Activated CD4-positive, alpha-beta memory T cell treated with anti-CD3 and anti-CD28 coated beads, Interleukin-2, amount 10 ng/mL, durations not matched to agents 7 days and 5 days (primary cell): ENCODE data around the gene ERBIN. TPM values are rescaled to one million over a fixed set of nuclear protein-coding genes. Genes with fewer than 3 reads are reported as not detected.

Source experiments
- CTCF ChIA-PET: fragments of 350-600 bp; sonication (Branson Sonifier 250); formaldehyde crosslinking; loops from one replicate; lab custom pipeline; 2021; ENCODE audit warnings: antibody characterized with exemption, inconsistent platforms; lab: Charles Lee
- POLR2A ChIA-PET: fragments of 350-600 bp; sonication (Branson Sonifier 250); formaldehyde crosslinking; loops from one replicate; lab custom pipeline; 2021; ENCODE audit warnings: antibody characterized with exemption; lab: Charles Lee
- DNase-seq: peaks from one replicate; pipeline ENCODE4 v3.0.0-alpha.2; 2020
- H3K27ac Mint-ChIP-seq: one replicate; pipeline ENCODE4 v1.8.0; 2021; ENCODE audit warnings: mild to moderate bottlenecking, mixed read lengths
- H3K27me3 Mint-ChIP-seq: one replicate; pipeline ENCODE4 v1.8.0; 2021; ENCODE audit warnings: mixed read lengths
- H3K36me3 Mint-ChIP-seq: one replicate; pipeline ENCODE4 v1.8.0; 2021; ENCODE audit warnings: low read depth, mixed read lengths
- H3K4me1 Mint-ChIP-seq: one replicate; pipeline ENCODE4 v1.8.0; 2021; ENCODE audit warnings: mixed read lengths
- H3K4me3 Mint-ChIP-seq: one replicate; pipeline ENCODE4 v1.8.0; 2021; ENCODE audit warnings: mild to moderate bottlenecking, mixed read lengths
- H3K9me3 Mint-ChIP-seq: one replicate; pipeline ENCODE4 v1.8.0; 2021; ENCODE audit warnings: mixed read lengths
- total RNA-seq, 2 experiments: library from RNA; stranded (reverse); gene quantifications; one replicate each; pipeline ENCODE4 v1.2.3, GENCODE V29; 2021

Gene ERBIN
- total RNA-seq, 2 experiments from 2014 or later, result 55.9 to 56.3 TPM

DNA sequence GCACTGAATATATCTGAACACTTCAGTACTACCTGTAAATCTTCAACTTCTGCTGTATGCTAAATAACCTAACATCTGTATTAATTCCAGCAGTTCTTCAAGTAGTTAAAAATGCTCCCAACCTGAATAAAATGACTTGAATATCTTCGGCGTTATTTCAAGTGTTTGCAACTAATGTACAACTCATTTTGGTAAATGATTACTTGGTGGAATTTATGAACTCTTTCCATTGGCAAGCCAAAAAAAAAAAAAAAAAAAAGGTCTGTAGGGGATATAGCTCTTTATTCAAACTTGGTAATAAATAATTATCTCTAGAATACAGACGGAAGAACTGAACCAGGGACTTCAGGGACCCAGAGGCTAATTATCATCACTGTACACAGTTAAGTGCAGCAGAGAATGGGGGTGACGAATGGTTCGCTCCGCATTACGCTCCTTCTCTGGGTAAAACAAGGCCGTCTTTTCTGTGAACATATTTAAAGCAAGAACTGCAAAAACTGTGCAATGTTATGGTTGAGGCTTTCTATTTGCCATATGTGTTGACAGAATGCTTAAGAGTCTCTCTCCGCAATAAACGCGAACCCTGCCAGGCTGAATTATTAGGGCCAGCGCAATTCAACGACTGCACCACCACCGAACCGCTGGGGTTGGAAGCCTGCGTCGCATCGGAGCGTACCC lies 1.9 kb upstream of the ERBIN start:
- peak overlapping the region; percentile 91 for H3K27ac Mint-ChIP-seq
- peaks cover 13% of the 10 kb centered on the region for H3K4me1 Mint-ChIP-seq
- no peaks in the 10 kb centered on the region for H3K9me3 Mint-ChIP-seq
- peaks cover 11% of the 10 kb centered on the region for H3K27me3 Mint-ChIP-seq
- POLR2A ChIA-PET, result interaction anchor here (0.6 to 4.5 kb wide), 7 partner anchors 9 to 220 kb away, joined by 3 to 39 read pairs (median 4); partner anchors contain the start of genes NLN, SGTB and SREK1
- CTCF ChIA-PET, result interaction anchor here (1.0 to 1.4 kb wide), 3 partner anchors 61 to 233 kb away, joined by 3 to 5 read pairs (median 3); no protein-coding TSS in a partner anchor
- peak overlapping the region; percentile 79 for H3K4me3 Mint-ChIP-seq
- peaks cover 5% of the 10 kb centered on the region for H3K36me3 Mint-ChIP-seq
- DNase-seq, result no peak

- POLR2A ChIA-PET, result interaction anchor here (0.6 to 4.5 kb wide), 11 partner anchors 9 to 1236 kb away, joined by 3 to 39 read pairs (median 3); partner anchors contain the start of genes CENPK, NLN, PPWD1 and SGTB
- H3K27ac Mint-ChIP-seq, result peak overlapping the region; percentile 91
- H3K9me3 Mint-ChIP-seq, result no peaks in the 10 kb centered on the region
- peaks cover 9% of the 10 kb centered on the region for H3K36me3 Mint-ChIP-seq
- CTCF ChIA-PET, result interaction anchor here (1.0 to 1.4 kb wide), 3 partner anchors 60 to 232 kb away, joined by 3 to 5 read pairs (median 3); no protein-coding TSS in a partner anchor
- H3K4me1 Mint-ChIP-seq, result peaks cover 19% of the 10 kb centered on the region
- H3K27me3 Mint-ChIP-seq, result peaks cover 11% of the 10 kb centered on the region
- DNase-seq, result peak; percentile 78
- H3K4me3 Mint-ChIP-seq, result peak overlapping the region; percentile 79
Measured at GRCh38 chr5:65925044-65925600, 1.3 kb upstream of the ERBIN start.

- DNase-seq, result peak; percentile 79
- H3K4me1 Mint-ChIP-seq, result peaks cover 24% of the 10 kb centered on the region
- peak overlapping the region; percentile 86 for H3K4me3 Mint-ChIP-seq
- peaks cover 14% of the 10 kb centered on the region for H3K36me3 Mint-ChIP-seq
- POLR2A ChIA-PET, result interaction anchor here (0.6 to 4.5 kb wide), 22 partner anchors 9 to 1281 kb away, joined by 3 to 39 read pairs (median 4); partner anchors contain the start of genes CENPK, NLN, PPWD1 and SGTB
- H3K9me3 Mint-ChIP-seq, result no peaks in the 10 kb centered on the region
- CTCF ChIA-PET, result interaction anchor here (1.0 to 1.3 kb wide), 4 partner anchors 60 to 182 kb away, joined by 3 to 6 read pairs (median 4); no protein-coding TSS in a partner anchor
- H3K27me3 Mint-ChIP-seq, result peaks cover 11% of the 10 kb centered on the region
- H3K27ac Mint-ChIP-seq, result peak overlapping the region; percentile 93
Measured at GRCh38 chr5:65925601-65926275, 637 bp upstream of the ERBIN start.

- H3K27ac Mint-ChIP-seq, result peak overlapping the region; percentile 92
- no peaks in the 10 kb centered on the region for H3K9me3 Mint-ChIP-seq
- POLR2A ChIA-PET, result interaction anchor here (0.6 to 4.5 kb wide), 23 partner anchors 10 to 1280 kb away, joined by 3 to 39 read pairs (median 4); partner anchors contain the start of genes CENPK, NLN, PPWD1 and SGTB
- peaks cover 20% of the 10 kb centered on the region for H3K36me3 Mint-ChIP-seq
- peaks cover 11% of the 10 kb centered on the region for H3K27me3 Mint-ChIP-seq
- H3K4me1 Mint-ChIP-seq, result peaks cover 29% of the 10 kb centered on the region
- CTCF ChIA-PET, result interaction anchor here (0.9 to 1.3 kb wide), 3 partner anchors 75 to 184 kb away, joined by 3 to 6 read pairs (median 3); no protein-coding TSS in a partner anchor
- peak overlapping the region; percentile 94 for H3K4me3 Mint-ChIP-seq
- DNase-seq, result peak; percentile 17
Measured at GRCh38 chr5:65926893-65927292, 518 bp downstream of the ERBIN start.

DNA sequence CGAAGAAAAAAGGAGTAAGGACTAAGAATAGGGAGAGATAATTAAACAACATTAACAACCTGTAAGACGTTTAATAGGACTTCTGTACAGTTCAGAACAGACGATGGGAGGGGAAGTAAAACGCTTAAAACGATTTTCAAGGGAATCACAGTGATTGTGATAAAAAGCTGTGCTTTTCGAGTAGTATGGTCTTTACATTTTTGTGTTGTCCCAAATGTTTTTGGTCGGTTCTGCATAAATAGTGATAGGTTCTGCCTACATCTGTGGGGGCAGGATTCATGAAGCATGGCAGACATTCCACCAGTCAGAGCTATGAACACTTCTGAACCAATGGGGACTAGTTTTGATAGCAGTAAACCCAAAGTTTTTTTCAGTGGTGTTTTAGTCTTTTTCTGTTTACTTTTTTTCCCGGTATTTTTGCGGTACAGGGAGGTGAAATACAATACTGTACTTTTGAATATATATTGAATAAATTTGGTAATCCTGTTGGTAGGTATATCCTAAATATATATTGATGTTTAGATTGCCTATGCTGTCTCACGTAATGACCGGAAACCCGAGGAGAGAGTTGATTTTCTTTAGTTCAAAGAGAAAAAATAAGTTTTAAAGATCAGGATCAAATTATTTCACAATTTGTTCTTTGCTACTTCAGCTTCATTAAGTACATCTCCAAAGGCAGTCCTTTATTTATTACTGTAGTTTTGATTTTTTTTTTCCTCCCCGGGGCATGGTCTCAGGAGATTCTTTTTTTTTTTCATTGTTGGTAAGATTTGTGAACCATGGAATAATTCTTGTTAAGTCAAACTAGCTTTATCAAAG lies 1.3 kb downstream of the ERBIN start:
- Mint-ChIP-seq H3K4me3 (peak overlapping the region; percentile 94), H3K9me3 (no peaks in the 10 kb centered on the region), H3K4me1 (peaks cover 34% of the 10 kb centered on the region), H3K36me3 (peaks cover 20% of the 10 kb centered on the region), H3K27me3 (peaks cover 11% of the 10 kb centered on the region), H3K27ac (peak overlapping the region; percentile 92)
- DNase-seq, result peak; percentile 28
- ChIA-PET POLR2A (interaction anchor here (1.2 to 4.5 kb wide), 7 partner anchors 18 to 365 kb away, joined by 3 to 39 read pairs (median 4); partner anchors contain the start of genes CENPK, NLN, PPWD1 and SGTB), CTCF (interaction anchor here (0.8 kb wide), 1 partner anchor 303 kb away, joined by 5 read pairs; the partner anchor contains the start of gene TRIM23)

DNA sequence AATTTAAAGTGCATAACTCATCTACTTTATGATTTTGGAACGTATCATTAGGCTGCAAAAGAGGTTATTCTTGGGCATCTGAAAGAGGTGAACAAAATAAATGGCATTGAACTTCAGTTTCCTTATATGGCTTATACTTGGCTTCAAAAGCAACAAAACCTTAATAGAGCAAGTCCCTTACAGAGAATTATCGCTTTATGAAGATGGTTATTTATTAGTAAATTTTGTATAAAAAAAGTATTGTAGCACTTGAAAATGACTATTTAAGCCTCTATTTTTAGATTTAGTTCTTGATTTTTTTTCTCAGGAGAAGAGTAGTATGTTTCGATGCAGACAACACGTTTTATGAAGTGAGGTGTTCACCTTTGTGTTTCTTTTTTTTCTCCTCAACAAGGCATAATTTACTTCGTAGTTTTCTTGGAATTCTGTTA lies 2.0 kb downstream of the ERBIN start:
- ChIA-PET CTCF (no interaction called here), POLR2A (interaction anchor here (0.9 to 3.6 kb wide), 7 partner anchors 17 to 365 kb away, joined by 3 to 27 read pairs (median 4); partner anchors contain the start of genes CENPK, PPWD1 and SREK1)
- H3K4me1 Mint-ChIP-seq, result peaks cover 40% of the 10 kb centered on the region
- no peaks in the 10 kb centered on the region for H3K9me3 Mint-ChIP-seq
- H3K4me3 Mint-ChIP-seq, result peak overlapping the region; percentile 94
- peaks cover 11% of the 10 kb centered on the region for H3K27me3 Mint-ChIP-seq
- peaks cover 25% of the 10 kb centered on the region for H3K36me3 Mint-ChIP-seq
- DNase-seq, result no peak
- peak overlapping the region; percentile 92 for H3K27ac Mint-ChIP-seq

- peak overlapping the region; percentile 94 for H3K4me3 Mint-ChIP-seq
- H3K36me3 Mint-ChIP-seq, result peaks cover 27% of the 10 kb centered on the region
- POLR2A ChIA-PET, result interaction anchor here (0.9 to 1.7 kb wide), 3 partner anchors 57 to 366 kb away, joined by 3 to 5 read pairs (median 4); partner anchors contain the start of genes CENPK and PPWD1
- CTCF ChIA-PET, result no interaction called here
- no peaks in the 10 kb centered on the region for H3K9me3 Mint-ChIP-seq
- peaks cover 8% of the 10 kb centered on the region for H3K27me3 Mint-ChIP-seq
- H3K27ac Mint-ChIP-seq, result no peak overlapping the region
- DNase-seq, result no peak
- H3K4me1 Mint-ChIP-seq, result peaks cover 42% of the 10 kb centered on the region
Measured at GRCh38 chr5:65928860-65929259, 2.5 kb downstream of the ERBIN start.

GRCh38 chr5:65932676-65933075 lies 6.3 kb downstream of the ERBIN start:
- H3K9me3 Mint-ChIP-seq, result no peaks in the 10 kb centered on the region
- CTCF ChIA-PET, result no interaction called here
- DNase-seq, result no peak
- no peak overlapping the region for H3K27ac Mint-ChIP-seq
- H3K27me3 Mint-ChIP-seq, result no peaks in the 10 kb centered on the region
- POLR2A ChIA-PET, result no interaction called here
- H3K4me1 Mint-ChIP-seq, result peaks cover 45% of the 10 kb centered on the region
- H3K36me3 Mint-ChIP-seq, result peaks cover 45% of the 10 kb centered on the region
- no peak overlapping the region for H3K4me3 Mint-ChIP-seq

DNA sequence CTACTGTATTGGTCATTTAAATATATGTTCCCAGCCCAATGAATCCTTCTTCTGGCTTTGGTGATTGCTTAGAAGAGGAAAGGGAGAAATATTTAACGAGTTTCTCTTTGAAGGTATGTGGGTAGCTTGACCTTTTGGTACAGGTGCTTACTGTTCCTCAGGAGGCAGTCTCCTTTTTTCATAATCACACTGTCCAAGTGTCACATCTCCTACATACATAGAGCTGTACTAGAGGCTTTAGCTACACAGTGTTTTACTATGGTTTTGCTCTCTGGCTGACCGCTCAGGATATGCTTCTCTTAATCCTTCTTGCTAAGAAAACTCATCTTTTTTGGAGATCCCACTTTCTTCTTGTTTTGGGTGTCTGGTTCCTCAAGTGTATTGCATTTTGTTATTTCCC lies 6.9 kb downstream of the ERBIN start:
- no peaks in the 10 kb centered on the region for H3K27me3 Mint-ChIP-seq
- H3K9me3 Mint-ChIP-seq, result no peaks in the 10 kb centered on the region
- no peak overlapping the region for H3K27ac Mint-ChIP-seq
- H3K36me3 Mint-ChIP-seq, result peaks cover 49% of the 10 kb centered on the region
- H3K4me3 Mint-ChIP-seq, result no peak overlapping the region
- H3K4me1 Mint-ChIP-seq, result peaks cover 44% of the 10 kb centered on the region
- DNase-seq, result no peak
- POLR2A ChIA-PET, result no interaction called here
- CTCF ChIA-PET, result no interaction called here

GRCh38 chr5:65938256-65938655 lies 11.9 kb downstream of the ERBIN start:
- no peak for DNase-seq
- H3K27ac Mint-ChIP-seq, result no peak overlapping the region
- POLR2A ChIA-PET, result no interaction called here
- peaks cover 15% of the 10 kb centered on the region for H3K4me1 Mint-ChIP-seq
- no peaks in the 10 kb centered on the region for H3K27me3 Mint-ChIP-seq
- H3K36me3 Mint-ChIP-seq, result peaks cover 42% of the 10 kb centered on the region
- CTCF ChIA-PET, result no interaction called here
- no peak overlapping the region for H3K4me3 Mint-ChIP-seq
- no peaks in the 10 kb centered on the region for H3K9me3 Mint-ChIP-seq

DNA sequence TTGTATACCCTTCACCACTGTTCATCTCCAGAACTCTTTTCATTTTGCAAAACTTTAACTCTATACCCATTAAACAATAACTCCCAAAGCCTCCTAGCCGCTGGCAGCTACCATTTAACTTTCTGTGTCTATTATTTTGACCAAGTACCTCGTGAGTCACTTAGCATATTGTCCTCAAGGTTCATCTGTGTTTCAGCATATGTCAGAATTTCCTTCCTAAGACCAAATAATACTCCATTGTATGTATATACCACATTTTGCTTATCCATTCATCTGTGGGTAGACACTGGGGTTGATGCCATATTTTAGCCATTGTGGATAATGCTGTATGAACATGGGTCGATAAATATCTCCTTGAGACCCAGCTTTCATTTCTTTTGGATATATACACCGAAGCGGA lies 17.4 kb downstream of the ERBIN start:
- Mint-ChIP-seq H3K4me3 (no peak overlapping the region), H3K27me3 (no peaks in the 10 kb centered on the region), H3K4me1 (no peaks in the 10 kb centered on the region), H3K27ac (no peak overlapping the region), H3K36me3 (peaks cover 36% of the 10 kb centered on the region), H3K9me3 (no peaks in the 10 kb centered on the region)
- ChIA-PET CTCF (no interaction called here), POLR2A (no interaction called here)
- no peak for DNase-seq
